Small intestine (tissue), 7 donors: Measurements from ENCODE around the gene LRRC55. TPM values are rescaled to one million over a fixed set of nuclear protein-coding genes. Genes with fewer than 3 reads are reported as not detected.
"Not testable (repeated sequence)": the region's sequence is repeated elsewhere in the genome, so short reads cannot be mapped to it uniquely, and the experiment has no call there.

Experiments
- DNase-seq, 2 donors: peaks; one replicate each; pipeline versions ENCODE4 v3.0.0 to v3.0.0-alpha.2; 2013
- FAIRE-seq: peaks from 2 replicates; lab custom pipeline; 2012; peaks lifted over from hg19 to GRCh38; lab: Jason Lieb, UNC
- H3K27ac ChIP-seq, 3 donors: one replicate each; pipeline ENCODE4 v1.5.1; 2013; ENCODE audit warnings: low read length in 2 of 3, mild to moderate bottlenecking in 2 of 3, control low read depth in 1 of 3, inconsistent platforms in 1 of 3, low read depth in 1 of 3, moderate library complexity in 1 of 3
- H3K27me3 ChIP-seq, 3 donors: one replicate each; pipeline ENCODE4 v1.6.1; 2013; ENCODE audit warnings: low read length in 3 of 3, inconsistent platforms in 1 of 3; ENCODE audit not compliant: control insufficient read depth in 3 of 3, insufficient read depth in 3 of 3
- H3K36me3 ChIP-seq, 3 donors: one replicate each; pipeline ENCODE4 v1.6.1; 2013; ENCODE audit warnings: low read length in 3 of 3, inconsistent platforms in 1 of 3, low read depth in 1 of 3, mild to moderate bottlenecking in 1 of 3, moderate library complexity in 1 of 3; ENCODE audit not compliant: control insufficient read depth in 3 of 3, insufficient read depth in 2 of 3
- H3K4me1 ChIP-seq, 3 donors: one replicate each; pipeline ENCODE4 v1.6.1; 2013; ENCODE audit warnings: low read length in 2 of 3, inconsistent platforms in 1 of 3, low read depth in 1 of 3, mild to moderate bottlenecking in 1 of 3, moderate library complexity in 1 of 3; ENCODE audit not compliant: control insufficient read depth in 3 of 3, insufficient read depth in 2 of 3
- H3K4me3 ChIP-seq, 3 donors: one replicate each; pipeline ENCODE4 v1.5.1; 2013; ENCODE audit warnings: low read length in 3 of 3, control low read depth in 1 of 3, inconsistent platforms in 1 of 3, low read depth in 1 of 3, mild to moderate bottlenecking in 1 of 3, moderate library complexity in 1 of 3
- H3K9me3 ChIP-seq, 2 donors: one replicate each; pipeline ENCODE4 v1.6.1; 2013; ENCODE audit warnings: low read depth in 1 of 2, low read length in 1 of 2; ENCODE audit not compliant: control insufficient read depth in 2 of 2, insufficient read depth in 1 of 2
- WGBS, 3 donors: extraction: QIAGEN DNeasy Blood & Tissue Kit; methylation state at CpG; one replicate each; pipeline ENCODE4 v1.1.7; 2013; 5-methylcytosine and 5-hydroxymethylcytosine counted together
- polyA plus RNA-seq, 4 donors: library from polyadenylated mRNA; stranded (reverse) in 3 of 4; unstranded in 1 of 4; fragments of 200-250 nt in 3 of 4; fragments of 120-200 nt in 1 of 4; gene quantifications; one replicate each; pipeline versions ENCODE4 v1.2.1 to v1.2.3, GENCODE V29; 2013
- donor health status: healthy with polysubstance abuse.
- donor health status: control.
- donor health status: control.
- donor health status: Bipolar disorder and iron deficiency.
- donor health status: healthy.

LRRC55 gene
- polyA plus RNA-seq, 4 donors, result 0.44 to 1.6 TPM; not detected in 2

DNA sequence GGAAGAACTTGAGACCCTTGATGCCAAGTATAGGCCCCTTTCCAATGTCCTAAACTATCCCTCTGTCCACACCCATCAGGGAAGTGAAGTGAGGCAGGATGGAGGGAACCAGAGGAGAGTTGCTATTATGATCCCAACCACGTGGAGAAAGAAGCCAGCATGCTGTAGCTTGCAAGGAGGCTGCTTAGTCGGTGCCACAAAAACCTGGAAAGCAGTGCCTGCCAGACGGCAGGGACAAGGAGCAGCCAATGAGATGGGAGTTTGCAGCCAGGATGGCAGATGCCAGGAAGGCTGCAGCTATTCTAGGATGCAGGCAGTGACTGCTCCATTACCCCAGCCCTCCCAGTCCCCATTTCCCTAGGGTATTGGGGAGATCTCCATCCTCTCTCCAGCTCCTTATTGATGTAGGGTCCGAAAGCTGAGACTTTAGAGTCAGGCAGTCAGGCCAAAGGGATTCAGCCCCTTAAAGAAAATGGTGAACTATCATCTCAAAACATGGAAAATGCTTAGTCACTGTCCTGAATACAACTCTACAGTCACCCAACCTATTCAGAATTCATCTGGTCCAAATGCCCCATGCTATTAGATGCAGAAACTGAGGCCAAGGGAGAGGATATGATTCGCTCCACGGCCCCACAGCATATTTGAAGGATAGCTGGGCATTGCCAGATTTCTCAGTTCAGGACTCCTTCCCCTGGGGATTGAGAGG lies 18.4 kb upstream of the LRRC55 start:
- Histone ChIP-seq H3K4me1 (no peaks in the 10 kb centered on the region), H3K27ac (no peak overlapping the region), H3K36me3 (no peaks in the 10 kb centered on the region), H3K4me3 (no peak overlapping the region), H3K27me3 (peaks cover 0 to 4% (median 0%) of the 10 kb centered on the region in 3 donors), H3K9me3 (no peaks in the 10 kb centered on the region)
- DNase-seq, result no peak
- 67 to 74% (median 68%) methylated on average over 6 of the region's 6 CpGs for WGBS, 3 donors
- no peak for FAIRE-seq

DNA sequence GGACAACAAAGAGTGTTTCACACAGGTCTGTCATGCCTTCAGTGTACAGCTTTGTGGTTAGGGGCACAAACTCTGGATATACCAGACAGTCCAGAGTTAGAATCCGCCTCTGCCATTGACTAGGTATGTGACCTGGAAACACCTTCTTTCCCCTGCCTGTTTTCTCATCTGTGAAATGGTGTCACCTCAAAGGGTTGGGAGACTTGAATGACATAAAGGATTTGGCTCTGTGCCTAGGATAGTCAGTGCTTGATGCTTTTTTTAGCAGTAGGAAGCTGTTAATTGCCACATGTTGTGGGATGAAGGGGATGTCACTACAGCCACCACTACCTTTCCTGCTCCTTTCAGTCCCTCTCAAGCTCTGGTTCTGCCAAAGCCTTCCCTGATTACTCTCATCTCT lies 17.4 kb upstream of the LRRC55 start:
- Histone ChIP-seq H3K4me1 (no peaks in the 10 kb centered on the region), H3K4me3 (no peak overlapping the region), H3K27me3 (peaks cover 0 to 4% (median 0%) of the 10 kb centered on the region in 3 donors), H3K9me3 (peaks cover 0 to 2% of the 10 kb centered on the region in 2 donors), H3K36me3 (no peaks in the 10 kb centered on the region), H3K27ac (no peak overlapping the region)
- FAIRE-seq (no peak), DNase-seq (no peak)
- WGBS, 3 donors, result 77 to 93% (median 80%) methylated on average over 1 of the region's 1 CpG

GRCh38 chr11:57167125-57167846 lies 14.5 kb upstream of the LRRC55 start:
- no peak overlapping the region for H3K4me3 ChIP-seq
- H3K9me3 ChIP-seq, result peaks cover 0 to 7% of the 10 kb centered on the region in 2 donors
- peaks cover 0 to 4% (median 0%) of the 10 kb centered on the region in 3 donors for H3K27me3 ChIP-seq
- no peak overlapping the region for H3K27ac ChIP-seq
- no peaks in the 10 kb centered on the region for H3K36me3 ChIP-seq
- peak; percentile 11 to 23 for DNase-seq
- H3K4me1 ChIP-seq, result no peaks in the 10 kb centered on the region
- 17 to 41% (median 35%) methylated on average over 2 of the region's 2 CpGs for WGBS, 3 donors
- FAIRE-seq, result no peak

DNA sequence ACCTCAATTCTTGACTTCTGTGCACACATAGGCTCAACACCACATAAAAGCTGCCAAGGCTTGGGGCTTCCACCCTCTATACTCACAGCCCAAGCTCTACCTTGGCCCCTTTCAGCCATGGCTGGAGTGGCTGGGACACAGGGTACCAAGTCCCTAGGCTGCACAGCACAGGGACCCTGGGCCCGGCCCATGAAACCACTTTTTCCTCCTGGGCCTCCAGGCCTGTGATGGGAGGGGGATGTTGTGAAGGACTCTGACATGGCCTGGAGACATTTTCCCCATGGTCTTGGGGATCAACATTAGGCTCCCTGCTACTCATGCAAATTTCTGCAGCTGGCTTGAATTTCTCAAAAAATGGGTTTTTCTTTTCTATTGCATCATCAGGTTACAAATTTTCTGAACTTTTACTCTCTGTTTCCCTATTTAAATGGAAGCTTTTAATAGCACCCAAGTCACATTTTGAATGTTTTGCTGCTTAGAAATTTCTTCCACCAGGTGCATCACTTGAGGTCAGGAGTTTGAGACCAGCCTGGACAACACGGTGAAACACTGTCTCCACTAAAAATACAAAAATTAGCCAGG lies 11.9 kb upstream of the LRRC55 start:
- H3K27ac ChIP-seq, H3K36me3 ChIP-seq, H3K4me3 ChIP-seq, FAIRE-seq, H3K9me3 ChIP-seq, DNase-seq, H3K27me3 ChIP-seq, H3K4me1 ChIP-seq: not testable (repeated sequence)
- WGBS, 3 donors, result 75 to 89% (median 88%) methylated on average over 2 of the region's 2 CpGs

GRCh38 chr11:57172031-57172430 lies 9.7 kb upstream of the LRRC55 start:
- H3K27ac ChIP-seq, result no peak overlapping the region
- DNase-seq, result no peak
- no peak overlapping the region for H3K4me3 ChIP-seq
- FAIRE-seq, result no peak
- no peaks in the 10 kb centered on the region for H3K27me3 ChIP-seq
- 40 to 66% (median 45%) methylated on average over 3 of the region's 3 CpGs for WGBS, 3 donors
- no peaks in the 10 kb centered on the region for H3K36me3 ChIP-seq
- H3K9me3 ChIP-seq, result peaks cover 0 to 7% of the 10 kb centered on the region in 2 donors
- H3K4me1 ChIP-seq, result no peaks in the 10 kb centered on the region

- no peak overlapping the region for H3K27ac ChIP-seq
- WGBS, 3 donors, result 65 to 78% (median 76%) methylated on average over 5 of the region's 5 CpGs
- FAIRE-seq, result no peak
Measured at GRCh38 chr11:57174656-57175055, 7.1 kb upstream of the LRRC55 start.

GRCh38 chr11:57175478-57175877 lies 6.3 kb upstream of the LRRC55 start:
- H3K27me3 ChIP-seq, result peaks cover 2 to 16% (median 3%) of the 10 kb centered on the region in 3 donors
- no peaks in the 10 kb centered on the region for H3K9me3 ChIP-seq
- FAIRE-seq (no peak), DNase-seq (no peak)
- H3K4me3 ChIP-seq, result no peak overlapping the region
- no peaks in the 10 kb centered on the region for H3K4me1 ChIP-seq
- no peak overlapping the region for H3K27ac ChIP-seq
- no peaks in the 10 kb centered on the region for H3K36me3 ChIP-seq

More at GRCh38 chr11:57174656-57175055, 7.1 kb upstream of the LRRC55 start:
- peaks cover 0 to 10% (median 3%) of the 10 kb centered on the region in 3 donors for H3K27me3 ChIP-seq
- H3K36me3 ChIP-seq, result no peaks in the 10 kb centered on the region
- no peak for DNase-seq
- H3K9me3 ChIP-seq, result peaks cover 0 to 2% of the 10 kb centered on the region in 2 donors
- no peaks in the 10 kb centered on the region for H3K4me1 ChIP-seq
- H3K4me3 ChIP-seq, result no peak overlapping the region

DNA sequence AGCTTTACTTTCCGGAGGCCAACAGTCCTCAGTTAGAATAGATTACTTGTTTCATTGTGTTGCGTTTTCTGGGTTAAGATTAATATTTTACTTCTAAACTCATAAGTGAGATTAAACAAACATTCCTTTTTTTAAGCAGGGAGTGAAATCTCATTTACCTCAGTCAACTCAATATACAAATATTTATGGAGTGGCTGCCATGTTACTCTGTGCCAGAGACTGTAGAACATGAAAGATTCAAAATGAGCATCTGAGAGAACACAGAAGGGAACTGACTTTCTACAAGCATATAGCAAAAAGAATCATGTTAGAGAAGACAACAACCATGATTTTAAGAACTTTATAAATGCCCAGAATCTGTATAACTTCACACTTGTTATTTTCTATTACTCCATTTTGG lies 3.4 kb upstream of the LRRC55 start:
- Histone ChIP-seq H3K36me3 (no peaks in the 10 kb centered on the region), H3K4me1 (no peaks in the 10 kb centered on the region), H3K4me3 (no peak overlapping the region), H3K27ac (no peak overlapping the region), H3K27me3 (peaks cover 2 to 25% (median 3%) of the 10 kb centered on the region in 3 donors), H3K9me3 (no peaks in the 10 kb centered on the region)
- 41 to 50% (median 45%) methylated on average over 2 of the region's 2 CpGs for WGBS, 3 donors
- DNase-seq, result no peak
- no peak for FAIRE-seq
